Tibial nerve (tissue), 4 donors: Measurements from ENCODE around the gene ZNF827.

ENCODE experiments used
- EP300 ChIP-seq, 2 donors: sonication (generic); formaldehyde crosslinking; IDR thresholded peaks; one replicate each; pipeline ENCODE4 v1.6.1; 2017; ENCODE audit warnings: antibody characterized with exemption in 2 of 2, mild to moderate bottlenecking in 1 of 2
- POLR2A ChIP-seq, 2 donors: fragments of 450-650 bp; IDR thresholded peaks; one replicate each; pipeline ENCODE4 v1.6.1; 2017; ENCODE audit warnings: antibody characterized with exemption in 2 of 2, mild to moderate bottlenecking in 2 of 2, moderate library complexity in 2 of 2
- TF ChIP-seq, protein P1 (sequence below), 5 experiments: fragments of 200-600 bp in 3 of 5; fragments of 450-650 bp in 2 of 5; sonication (generic) in 3 of 5; IDR thresholded peaks; one replicate each; pipeline ENCODE4 v1.5.1; 2016 to 2019; ENCODE audit warnings: antibody characterized with exemption in 5 of 5, mild to moderate bottlenecking in 3 of 5, moderate library complexity in 2 of 5

DNA sequence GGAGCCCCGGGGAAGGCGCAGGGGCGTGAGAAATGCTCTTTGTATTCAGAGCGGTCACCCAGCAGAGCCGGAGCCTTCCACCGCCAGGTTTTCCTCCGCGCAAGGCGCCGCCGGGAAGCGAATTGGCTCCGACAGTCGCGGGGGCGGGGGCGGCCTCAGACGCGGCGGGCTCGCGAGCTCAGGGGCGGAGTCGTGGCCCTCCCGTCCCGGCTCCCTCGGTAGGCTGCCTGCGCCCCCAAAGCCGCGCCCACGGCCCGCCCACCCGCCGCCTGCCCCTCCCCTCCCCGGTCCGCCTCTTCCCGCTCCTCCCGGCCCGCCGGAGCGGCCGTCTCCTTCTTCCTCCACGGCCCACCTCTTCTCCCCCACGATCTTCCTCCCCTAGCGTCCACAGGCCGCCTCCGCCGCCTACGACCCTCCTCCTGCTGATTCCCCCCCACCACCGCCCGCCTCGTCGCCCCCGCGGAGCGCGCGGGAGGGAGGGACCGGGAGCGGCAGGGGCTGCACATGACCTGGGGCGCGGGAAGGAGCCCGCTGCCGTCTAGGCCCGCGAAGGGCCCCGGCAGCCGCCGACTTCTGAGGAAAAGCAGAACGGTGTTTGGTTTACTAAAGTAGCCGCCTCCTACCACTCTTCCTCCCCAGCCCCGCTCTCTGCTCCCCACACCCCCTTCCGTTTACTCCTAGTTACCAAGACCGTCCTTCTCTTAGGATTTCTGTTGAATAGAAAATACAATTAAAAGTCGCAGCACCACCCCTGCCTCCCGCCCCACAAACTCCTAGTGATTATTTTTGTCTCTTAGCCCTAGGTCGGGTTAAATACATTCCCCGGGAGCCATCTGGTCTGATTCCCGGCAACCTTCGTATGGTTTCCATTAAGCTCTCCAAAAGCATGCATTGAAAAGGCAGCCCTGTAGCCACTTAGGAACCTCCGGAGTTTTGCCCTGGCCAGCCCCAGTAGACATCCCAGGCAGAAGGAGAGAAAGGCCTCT is 205.4 kb downstream of the ZNF827 start:
- TF ChIP-seq, protein P1, sequence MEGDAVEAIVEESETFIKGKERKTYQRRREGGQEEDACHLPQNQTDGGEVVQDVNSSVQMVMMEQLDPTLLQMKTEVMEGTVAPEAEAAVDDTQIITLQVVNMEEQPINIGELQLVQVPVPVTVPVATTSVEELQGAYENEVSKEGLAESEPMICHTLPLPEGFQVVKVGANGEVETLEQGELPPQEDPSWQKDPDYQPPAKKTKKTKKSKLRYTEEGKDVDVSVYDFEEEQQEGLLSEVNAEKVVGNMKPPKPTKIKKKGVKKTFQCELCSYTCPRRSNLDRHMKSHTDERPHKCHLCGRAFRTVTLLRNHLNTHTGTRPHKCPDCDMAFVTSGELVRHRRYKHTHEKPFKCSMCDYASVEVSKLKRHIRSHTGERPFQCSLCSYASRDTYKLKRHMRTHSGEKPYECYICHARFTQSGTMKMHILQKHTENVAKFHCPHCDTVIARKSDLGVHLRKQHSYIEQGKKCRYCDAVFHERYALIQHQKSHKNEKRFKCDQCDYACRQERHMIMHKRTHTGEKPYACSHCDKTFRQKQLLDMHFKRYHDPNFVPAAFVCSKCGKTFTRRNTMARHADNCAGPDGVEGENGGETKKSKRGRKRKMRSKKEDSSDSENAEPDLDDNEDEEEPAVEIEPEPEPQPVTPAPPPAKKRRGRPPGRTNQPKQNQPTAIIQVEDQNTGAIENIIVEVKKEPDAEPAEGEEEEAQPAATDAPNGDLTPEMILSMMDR (IDR thresholded peaks at IDR 0.05): peak in 2 of 5 experiments; percentile 37 to 45
- TF ChIP-seq POLR2A (IDR thresholded peaks at IDR 0.05) (peak; percentile 14 to 68), EP300 (IDR thresholded peaks at IDR 0.05) (peak in 1 of 2 donors; percentile 91)
